ENCODE measurements around the gene RIC8B.

The RIC8B gene

DNA sequence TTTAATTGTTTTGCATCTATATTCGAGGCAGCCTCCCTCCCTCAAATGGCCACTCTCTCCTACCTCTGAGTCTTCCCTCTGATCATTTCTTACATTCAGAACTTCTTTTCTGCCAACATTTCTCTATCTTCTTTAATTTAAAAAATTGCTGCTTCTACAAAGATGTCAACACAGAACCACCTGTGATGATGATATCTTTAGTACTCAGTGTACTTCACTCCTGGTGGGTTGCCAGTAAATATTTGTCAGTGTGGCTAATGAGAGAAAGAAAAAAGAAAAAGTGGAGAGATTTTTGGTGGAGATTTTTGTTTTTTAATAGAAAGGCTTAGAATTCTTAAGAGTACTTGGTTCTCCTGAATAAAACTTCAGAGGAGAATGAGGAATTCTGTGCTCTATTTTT, 8.1 kb downstream of the RIC8B start:
- H3K4me3 ChIP-seq (ENCODE audit: low read depth, low read length, poor library complexity, severe bottlenecking), result no peak overlapping the region
- H4K20me1 ChIP-seq (ENCODE audit: insufficient read depth, low read length), result no peaks in the 10 kb centered on the region
- TF ChIP-seq, protein P1, sequence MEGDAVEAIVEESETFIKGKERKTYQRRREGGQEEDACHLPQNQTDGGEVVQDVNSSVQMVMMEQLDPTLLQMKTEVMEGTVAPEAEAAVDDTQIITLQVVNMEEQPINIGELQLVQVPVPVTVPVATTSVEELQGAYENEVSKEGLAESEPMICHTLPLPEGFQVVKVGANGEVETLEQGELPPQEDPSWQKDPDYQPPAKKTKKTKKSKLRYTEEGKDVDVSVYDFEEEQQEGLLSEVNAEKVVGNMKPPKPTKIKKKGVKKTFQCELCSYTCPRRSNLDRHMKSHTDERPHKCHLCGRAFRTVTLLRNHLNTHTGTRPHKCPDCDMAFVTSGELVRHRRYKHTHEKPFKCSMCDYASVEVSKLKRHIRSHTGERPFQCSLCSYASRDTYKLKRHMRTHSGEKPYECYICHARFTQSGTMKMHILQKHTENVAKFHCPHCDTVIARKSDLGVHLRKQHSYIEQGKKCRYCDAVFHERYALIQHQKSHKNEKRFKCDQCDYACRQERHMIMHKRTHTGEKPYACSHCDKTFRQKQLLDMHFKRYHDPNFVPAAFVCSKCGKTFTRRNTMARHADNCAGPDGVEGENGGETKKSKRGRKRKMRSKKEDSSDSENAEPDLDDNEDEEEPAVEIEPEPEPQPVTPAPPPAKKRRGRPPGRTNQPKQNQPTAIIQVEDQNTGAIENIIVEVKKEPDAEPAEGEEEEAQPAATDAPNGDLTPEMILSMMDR (IDR thresholded peaks at IDR 0.05; ENCODE audit: low read length), result no peak
- no peak for TF ChIP-seq EZH2 (IDR thresholded peaks at IDR 0.05; ENCODE audit: borderline replicate concordance, low read length)
- no peaks in the 10 kb centered on the region for H3K27me3 ChIP-seq (ENCODE audit: insufficient read depth, low read length)
- H2AFZ ChIP-seq (ENCODE audit: low read length), result no peak overlapping the region
- H3F3A ChIP-seq (ENCODE audit: insufficient read depth, low read length), result no peaks in the 10 kb centered on the region
- H3K4me1 ChIP-seq (ENCODE audit: insufficient read depth, low read length, severe bottlenecking), result no peaks in the 10 kb centered on the region
- no peak overlapping the region for H3K9ac ChIP-seq (ENCODE audit: low read length)
- no peaks in the 10 kb centered on the region for H3K36me3 ChIP-seq (ENCODE audit: insufficient read depth, low read length)
- no peaks in the 10 kb centered on the region for H3K9me2 ChIP-seq (ENCODE audit: low read depth, low read length)
- H3K79me2 ChIP-seq (ENCODE audit: insufficient read depth, low read length), result no peaks in the 10 kb centered on the region
- no peaks in the 10 kb centered on the region for H3K9me3 ChIP-seq (ENCODE audit: low read length)
- no peak overlapping the region for H3K4me2 ChIP-seq (ENCODE audit: low read length)
- H3K27ac ChIP-seq (ENCODE audit: low read depth, low read length, poor library complexity, severe bottlenecking), result no peak overlapping the region

DNA sequence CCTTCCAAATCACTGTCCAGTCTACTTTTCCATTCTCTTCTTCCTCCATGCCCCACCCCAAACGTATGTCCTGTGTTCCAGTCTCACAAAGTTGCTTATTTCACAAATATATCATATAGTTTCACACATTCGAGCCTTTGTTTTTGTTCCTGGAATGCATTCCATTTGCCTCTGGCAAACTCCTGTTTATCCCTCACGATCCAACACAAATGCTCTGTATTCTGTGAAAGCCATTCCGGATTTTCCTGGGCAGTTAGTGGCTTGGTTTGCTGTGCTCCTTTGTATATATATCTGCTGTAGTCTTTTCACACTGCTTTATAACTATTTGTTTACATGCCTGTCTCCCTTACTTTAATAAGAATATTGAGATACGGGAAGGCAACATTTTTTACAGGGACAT, 9.0 kb downstream of the RIC8B start:
- no peaks in the 10 kb centered on the region for H3K9me3 ChIP-seq (ENCODE audit: low read length)
- H4K20me1 ChIP-seq (ENCODE audit: insufficient read depth, low read length), result no peaks in the 10 kb centered on the region
- no peak overlapping the region for H2AFZ ChIP-seq (ENCODE audit: low read length)
- no peak overlapping the region for H3K4me3 ChIP-seq (ENCODE audit: low read depth, low read length, poor library complexity, severe bottlenecking)
- H3K27ac ChIP-seq (ENCODE audit: low read depth, low read length, poor library complexity, severe bottlenecking), result no peak overlapping the region
- H3K9ac ChIP-seq (ENCODE audit: low read length), result no peak overlapping the region
- no peak overlapping the region for H3K4me2 ChIP-seq (ENCODE audit: low read length)
- no peak for TF ChIP-seq EZH2 (IDR thresholded peaks at IDR 0.05; ENCODE audit: borderline replicate concordance, low read length)
- TF ChIP-seq, protein P1 (IDR thresholded peaks at IDR 0.05; ENCODE audit: low read length), result no peak
- no peaks in the 10 kb centered on the region for H3K4me1 ChIP-seq (ENCODE audit: insufficient read depth, low read length, severe bottlenecking)
- no peaks in the 10 kb centered on the region for H3K36me3 ChIP-seq (ENCODE audit: insufficient read depth, low read length)
- no peaks in the 10 kb centered on the region for H3K9me2 ChIP-seq (ENCODE audit: low read depth, low read length)
- H3F3A ChIP-seq (ENCODE audit: insufficient read depth, low read length), result no peaks in the 10 kb centered on the region
- H3K27me3 ChIP-seq (ENCODE audit: insufficient read depth, low read length), result no peaks in the 10 kb centered on the region
- no peaks in the 10 kb centered on the region for H3K79me2 ChIP-seq (ENCODE audit: insufficient read depth, low read length)

DNA sequence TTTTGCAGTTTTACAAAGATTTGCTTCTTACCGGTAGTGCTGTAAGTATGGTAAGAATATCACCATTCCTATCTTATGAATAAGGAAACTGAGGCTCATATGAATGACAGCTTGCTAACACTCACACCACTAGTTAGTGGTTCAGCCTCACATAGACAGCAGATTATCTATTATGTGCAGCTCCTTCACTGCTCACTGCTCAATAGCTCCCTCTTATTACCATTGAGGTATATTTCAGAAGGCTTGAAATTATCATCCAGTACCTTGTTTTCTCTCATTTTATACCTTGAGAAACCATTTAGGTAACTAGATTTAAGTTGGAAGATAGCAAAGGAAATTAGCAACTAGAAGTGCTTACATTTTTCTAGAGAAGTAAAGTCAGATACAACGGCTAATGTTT, 15.5 kb downstream of the RIC8B start:
- H3K27ac ChIP-seq (ENCODE audit: low read depth, low read length, poor library complexity, severe bottlenecking), result no peak overlapping the region
- no peaks in the 10 kb centered on the region for H3K79me2 ChIP-seq (ENCODE audit: insufficient read depth, low read length)
- H3K4me1 ChIP-seq (ENCODE audit: insufficient read depth, low read length, severe bottlenecking), result no peaks in the 10 kb centered on the region
- no peaks in the 10 kb centered on the region for H3K27me3 ChIP-seq (ENCODE audit: insufficient read depth, low read length)
- no peak overlapping the region for H3K9ac ChIP-seq (ENCODE audit: low read length)
- H3K9me3 ChIP-seq (ENCODE audit: low read length), result no peaks in the 10 kb centered on the region
- no peaks in the 10 kb centered on the region for H3K9me2 ChIP-seq (ENCODE audit: low read depth, low read length)
- TF ChIP-seq, protein P1 (IDR thresholded peaks at IDR 0.05; ENCODE audit: low read length), result no peak; the same call in 1 of the 2 replicates
- no peak for TF ChIP-seq EZH2 (IDR thresholded peaks at IDR 0.05; ENCODE audit: borderline replicate concordance, low read length)
- no peaks in the 10 kb centered on the region for H3F3A ChIP-seq (ENCODE audit: insufficient read depth, low read length)
- H2AFZ ChIP-seq (ENCODE audit: low read length), result no peak overlapping the region
- no peaks in the 10 kb centered on the region for H3K36me3 ChIP-seq (ENCODE audit: insufficient read depth, low read length)
- H3K4me2 ChIP-seq (ENCODE audit: low read length), result no peak overlapping the region
- no peaks in the 10 kb centered on the region for H4K20me1 ChIP-seq (ENCODE audit: insufficient read depth, low read length)
- H3K4me3 ChIP-seq (ENCODE audit: low read depth, low read length, poor library complexity, severe bottlenecking), result no peak overlapping the region
